H1 (cell line): Measurements from ENCODE around the gene SPATS2L. TPM values are rescaled to one million over a fixed set of nuclear protein-coding genes. Genes with fewer than 3 reads are reported as not detected.

Source experiments
- CTCF ChIA-PET: fragments of 300-600 bp; sonication (Branson Sonifier 250); formaldehyde crosslinking; loops from one replicate; lab custom pipeline; 2021; ENCODE audit not compliant: partially characterized antibody; lab: Charles Lee
- POLR2A ChIA-PET: fragments of 300-600 bp; sonication (Branson Sonifier 250); formaldehyde crosslinking; loops from one replicate; lab custom pipeline; 2021; ENCODE audit warnings: inconsistent platforms; ENCODE audit not compliant: partially characterized antibody; lab: Charles Lee
- DNase-seq, 2 experiments: peaks; one replicate each; pipeline versions ENCODE4 v3.0.0 to v3.0.0-alpha.2; 2010 to 2022; ENCODE audit warnings: low spot score in 2 of 2, low read depth in 1 of 2, mixed read lengths in 1 of 2
- FAIRE-seq: peaks from 2 replicates; lab custom pipeline; 2011; peaks lifted over from hg19 to GRCh38; lab: Jason Lieb, UNC
- H2AFZ ChIP-seq: 2 replicates; pipeline ENCODE4 v1.8.1; 2012; ENCODE audit warnings: low read length, inconsistent platforms
- H2AK5ac ChIP-seq: 2 replicates; pipeline ENCODE4 v1.6.1; 2013; ENCODE audit warnings: low read depth, low read length
- H2BK120ac ChIP-seq: replicated peaks from 2 replicates; pipeline ENCODE3; 2013; ENCODE audit warnings: low read depth, low read length, inconsistent platforms
- H2BK12ac ChIP-seq: 2 replicates; pipeline ENCODE4 v1.6.1; 2013; ENCODE audit warnings: low read depth, low read length
- H2BK15ac ChIP-seq: 2 replicates; pipeline ENCODE4 v1.6.1; 2013; ENCODE audit warnings: low read length
- H2BK20ac ChIP-seq: 2 replicates; pipeline ENCODE4 v1.6.1; 2013; ENCODE audit warnings: low read length
- H2BK5ac ChIP-seq: 2 replicates; pipeline ENCODE4 v1.6.1; 2013; ENCODE audit warnings: low read depth, low read length
- H3K14ac ChIP-seq: 2 replicates; pipeline ENCODE4 v1.6.1; 2013; ENCODE audit warnings: inconsistent platforms; ENCODE audit not compliant: insufficient read length
- H3K18ac ChIP-seq: 2 replicates; pipeline ENCODE4 v1.6.1; 2013; ENCODE audit warnings: low read length; ENCODE audit errors: extremely low read depth
- H3K23ac ChIP-seq: 2 replicates; pipeline ENCODE4 v1.6.1; 2013; ENCODE audit warnings: inconsistent platforms; ENCODE audit not compliant: insufficient read length
- H3K23me2 ChIP-seq: 2 replicates; pipeline ENCODE4 v1.6.1; 2013; ENCODE audit warnings: low read depth, low read length
- H3K27ac ChIP-seq: 2 replicates; pipeline ENCODE4 v1.6.1; 2011; ENCODE audit warnings: low read depth, low read length, inconsistent platforms
- H3K27me3 ChIP-seq, 4 experiments: replicated peaks in 1 of 4; 1 replicate in 1 of 4; 2 replicates in 3 of 4; pipeline versions ENCODE4 v1.6.1 to v1.8.1; 2011 to 2013; ENCODE audit warnings: low read length in 3 of 4, mild to moderate bottlenecking in 3 of 4, inconsistent platforms in 2 of 4, mixed read lengths in 2 of 4, moderate library complexity in 1 of 4; ENCODE audit not compliant: control insufficient read depth in 3 of 4, insufficient read depth in 3 of 4; ENCODE audit errors: extremely low read depth in 1 of 4
- H3K36me3 ChIP-seq, 4 experiments: 2 replicates each; pipeline versions ENCODE4 v1.6.1 to v1.8.1; 2011 to 2013; ENCODE audit warnings: mild to moderate bottlenecking in 4 of 4, low read length in 3 of 4, moderate library complexity in 2 of 4, control low read depth in 1 of 4, inconsistent platforms in 1 of 4; ENCODE audit not compliant: insufficient read depth in 4 of 4, control insufficient read depth in 2 of 4
- H3K4ac ChIP-seq: replicated peaks from 2 replicates; pipeline ENCODE3; 2013; ENCODE audit warnings: low read length, low read depth, mixed read lengths, inconsistent platforms; ENCODE audit not compliant: insufficient read length
- H3K4me1 ChIP-seq, 4 experiments: replicated peaks in 1 of 4; 1 replicate in 1 of 4; 2 replicates in 3 of 4; pipeline versions ENCODE4 v1.6.1 to v1.8.1; 2011 to 2013; ENCODE audit warnings: low read length in 3 of 4, inconsistent platforms in 2 of 4, mixed read lengths in 1 of 4; ENCODE audit not compliant: insufficient read depth in 4 of 4, control insufficient read depth in 3 of 4
- H3K4me2 ChIP-seq, 2 experiments: 2 replicates each; pipeline versions ENCODE4 v1.6.1 to v1.8.1; 2011 to 2013; ENCODE audit warnings: low read depth in 2 of 2, low read length in 2 of 2, control low read depth in 1 of 2, inconsistent platforms in 1 of 2, mild to moderate bottlenecking in 1 of 2; ENCODE audit not compliant: insufficient read depth in 1 of 2
- H3K4me3 ChIP-seq, 4 experiments: fragments of 200-600, 300-600 bp in 1 of 4; sonication (generic), shearing (Covaris generic), sonication (Bioruptor Twin) in 1 of 4; 2 replicates each; pipeline versions ENCODE4 v1.5.1 to v1.8.1; 2011 to 2016; ENCODE audit warnings: low read length in 4 of 4, low read depth in 3 of 4, control low read depth in 2 of 4, inconsistent platforms in 2 of 4, mild to moderate bottlenecking in 2 of 4, mixed read lengths in 1 of 4, moderate library complexity in 1 of 4; ENCODE audit not compliant: insufficient read depth in 2 of 4; ENCODE audit errors: extremely low read depth in 1 of 4
- H3K56ac ChIP-seq: replicated peaks from 2 replicates; pipeline ENCODE3; 2013; ENCODE audit warnings: low read depth, mild to moderate bottlenecking, mixed read lengths, low read length, inconsistent platforms; ENCODE audit not compliant: insufficient read length
- H3K79me1 ChIP-seq: 2 replicates; pipeline ENCODE4 v1.6.1; 2013; ENCODE audit warnings: low read depth, low read length, control low read depth
- H3K79me2 ChIP-seq, 2 experiments: 2 replicates each; pipeline versions ENCODE4 v1.6.1 to v1.8.1; 2012 to 2013; ENCODE audit warnings: low read length in 2 of 2, mild to moderate bottlenecking in 2 of 2, inconsistent platforms in 1 of 2; ENCODE audit not compliant: insufficient read depth in 2 of 2, control insufficient read depth in 1 of 2
- H3K9ac ChIP-seq, 4 experiments: replicated peaks in 1 of 4; 1 replicate in 1 of 4; 2 replicates in 3 of 4; pipeline versions ENCODE4 v1.6.1 to v1.8.1; 2011 to 2013; ENCODE audit warnings: low read depth in 3 of 4, low read length in 3 of 4, control low read depth in 2 of 4, mild to moderate bottlenecking in 2 of 4, moderate library complexity in 2 of 4, inconsistent platforms in 1 of 4; ENCODE audit errors: extremely low read depth in 1 of 4
- H3K9me3 ChIP-seq, 2 experiments: 2 replicates each; pipeline versions ENCODE4 v1.6.1 to v1.8.1; 2012 to 2013; ENCODE audit warnings: mild to moderate bottlenecking in 2 of 2, moderate library complexity in 2 of 2, control low read depth in 1 of 2, inconsistent platforms in 1 of 2, low read depth in 1 of 2, low read length in 1 of 2, mixed read lengths in 1 of 2; ENCODE audit not compliant: insufficient read depth in 2 of 2
- H4K20me1 ChIP-seq, 2 experiments: replicated peaks in 1 of 2; 2 replicates each; pipeline versions ENCODE3 to v1.8.1; 2011 to 2013; ENCODE audit warnings: inconsistent platforms in 2 of 2, low read length in 2 of 2, mild to moderate bottlenecking in 1 of 2; ENCODE audit not compliant: insufficient read depth in 2 of 2, control insufficient read depth in 1 of 2
- H4K5ac ChIP-seq: 2 replicates; pipeline ENCODE4 v1.6.1; 2013; ENCODE audit warnings: low read length, low read depth, mixed read lengths, inconsistent platforms; ENCODE audit not compliant: insufficient read length
- H4K8ac ChIP-seq: 2 replicates; pipeline ENCODE4 v1.8.0; 2013; ENCODE audit warnings: mild to moderate bottlenecking, moderate library complexity, low read length, inconsistent platforms; ENCODE audit not compliant: insufficient read depth; ENCODE audit errors: extremely low read depth
- H4K91ac ChIP-seq: replicated peaks from 2 replicates; pipeline ENCODE3; 2013; ENCODE audit warnings: low read length, mixed read lengths, inconsistent platforms; ENCODE audit not compliant: insufficient read length
- ATF3 ChIP-seq: IDR thresholded peaks from 2 replicates; pipeline ENCODE4 v1.6.1; 2011; ENCODE audit warnings: low read depth, mild to moderate bottlenecking, low read length; ENCODE audit not compliant: insufficient read depth
- CTBP2 ChIP-seq: IDR thresholded peaks from 2 replicates; pipeline ENCODE4 v1.7.0; 2011; ENCODE audit warnings: borderline replicate concordance, mild to moderate bottlenecking, moderate library complexity, mixed read lengths, low read length; ENCODE audit not compliant: insufficient read depth, insufficient read length
- JUN ChIP-seq: IDR thresholded peaks from 2 replicates; pipeline ENCODE4 v1.6.1; 2011; ENCODE audit warnings: low read depth, mild to moderate bottlenecking, improper control_type of control experiment, low read length
- MAX ChIP-seq: IDR thresholded peaks from 2 replicates; pipeline ENCODE4 v1.6.1; 2012; ENCODE audit warnings: inconsistent platforms
- POLR2A ChIP-seq, 2 experiments: IDR thresholded peaks; 1 replicate in 1 of 2; 2 replicates in 1 of 2; pipeline ENCODE4 v1.6.1; 2011; ENCODE audit warnings: low read depth in 2 of 2, low read length in 2 of 2, mild to moderate bottlenecking in 2 of 2; ENCODE audit errors: control extremely low read depth in 1 of 2
- TAF1 ChIP-seq: IDR thresholded peaks from 2 replicates; pipeline ENCODE4 v1.6.1; 2011; ENCODE audit warnings: mild to moderate bottlenecking, low read depth, low read length
- TAF7 ChIP-seq: optimal IDR thresholded peaks from 2 replicates; pipeline ENCODE3; 2011; ENCODE audit warnings: low read depth, mild to moderate bottlenecking, inconsistent platforms, low read length, moderate library complexity, borderline replicate concordance
- WGBS, 2 experiments: shearing (Covaris generic) in 1 of 2; methylation state at CpG; one replicate each; pipeline versions ENCODE4 v1.1.6 to v1.1.7; 2013 to 2015; ENCODE audit warnings: low lambda C conversion rate in 2 of 2, mixed read lengths in 2 of 2, inconsistent platforms in 1 of 2, low coverage in 1 of 2, missing lambda C conversion rate in 1 of 2; ENCODE audit not compliant: insufficient replicate concordance in 2 of 2, insufficient coverage in 1 of 2, insufficient read length in 1 of 2; ENCODE audit errors: extremely low coverage in 1 of 2, missing lambda C conversion rate in 1 of 2; 5-methylcytosine and 5-hydroxymethylcytosine counted together
- polyA plus RNA-seq, 7 experiments: library from polyadenylated mRNA; depleted of rRNA in 3 of 7; stranded (reverse) in 5 of 7; unstranded in 2 of 7; fragments of >200 nt in 5 of 7; fragments of 200-250 nt in 2 of 7; gene quantifications; 1 replicate in 5 of 7; 2 replicates in 1 of 7; 4 replicates in 1 of 7; pipeline versions ENCODE4 v1.2.1 to v1.2.3, GENCODE V29; 2011 to 2013; ENCODE audit warnings: missing spikeins in 2 of 7, mixed read lengths in 2 of 7
- total RNA-seq: library from RNA; stranded (reverse); fragmentation: NEBNext Ultra II Directional; extraction: Animal tissue kit (Norgen Biotek cat#: 25700); gene quantifications from 2 replicates; pipeline ENCODE4 v1.2.1, GENCODE V29; 2021

SPATS2L gene
- total and polyA plus RNA-seq, 2 of the 8 experiments (the other 6 are each of a cell fraction or from before 2014, with no cell fraction given), result 67.3 to 189 TPM

GRCh38 chr2:200385063-200385635, 78.7 kb downstream of the SPATS2L start:
- H4K8ac ChIP-seq, result no peak overlapping the region; the same call in 1 of the 2 replicates
- POLR2A ChIA-PET, result no interaction called here
- no peak overlapping the region for H4K5ac ChIP-seq
- CTCF ChIA-PET, result interaction anchor here (0.6 to 1.3 kb wide), 4 partner anchors 80 to 403 kb away, joined by 3 to 5 read pairs (median 4); no protein-coding TSS in a partner anchor
- no peak overlapping the region for H3K56ac ChIP-seq
- H3K4me2 ChIP-seq, result no peak overlapping the region
- DNase-seq (no peak), FAIRE-seq (no peak)
- TF ChIP-seq ATF3 (no peak), TAF7 (no peak), MAX (no peak), TAF1 (no peak), POLR2A (IDR thresholded peaks at IDR 0.05; ENCODE audit: control extremely low read depth in 1 of 2, low read depth in 2 of 2, low read length in 2 of 2) (no peak), JUN (no peak), CTBP2 (no peak)
- peaks cover 0 to 85% of the 10 kb centered on the region in 2 experiments; a peak in 3 of 4 replicates for H3K79me2 ChIP-seq
- H3K14ac ChIP-seq, result no peak overlapping the region
- H3K79me1 ChIP-seq, result peaks cover 4% of the 10 kb centered on the region; the same call in 1 of the 2 replicates
- no peak overlapping the region for H3K4me3 ChIP-seq
- no peaks in the 10 kb centered on the region for H3K9me3 ChIP-seq
- H4K91ac ChIP-seq, result no peak overlapping the region
- no peak overlapping the region for H2BK120ac ChIP-seq
- H2BK15ac ChIP-seq, result no peak overlapping the region
- H3K23ac ChIP-seq, result no peak overlapping the region
- no peak overlapping the region for H2BK5ac ChIP-seq
- H3K9ac ChIP-seq, result no peak overlapping the region
- peaks cover 5 to 16% (median 13%) of the 10 kb centered on the region in 4 experiments; a peak in 6 of 8 replicates for H3K36me3 ChIP-seq
- H2AK5ac ChIP-seq, result no peak overlapping the region
- H3K27ac ChIP-seq, result no peak overlapping the region
- H3K4ac ChIP-seq, result no peak overlapping the region
- H4K20me1 ChIP-seq, result no peaks in the 10 kb centered on the region
- H2BK12ac ChIP-seq, result no peak overlapping the region
- H2BK20ac ChIP-seq, result no peak overlapping the region
- H2AFZ ChIP-seq, result no peak overlapping the region
- no peak overlapping the region for H3K18ac ChIP-seq
- H3K4me1 ChIP-seq, result peaks cover 6 to 23% (median 19%) of the 10 kb centered on the region in 4 experiments
- H3K27me3 ChIP-seq, result no peaks in the 10 kb centered on the region
- 90% methylated on average over 5 of the region's 5 CpGs; no CpG with 5 or more reads in 1 of the 2 experiments for WGBS, 2 experiments
- no peaks in the 10 kb centered on the region for H3K23me2 ChIP-seq
